HG03066 (cell line): Measurements from ENCODE around the gene AVPR1B.

ENCODE experiments used
- ATAC-seq: cut with Tn5 transposase; IDR thresholded peaks from one replicate; pipeline ENCODE4 v1.9.1; 2021; ENCODE audit warnings: low read depth; ENCODE audit not compliant: unreplicated experiment

AVPR1B gene

DNA sequence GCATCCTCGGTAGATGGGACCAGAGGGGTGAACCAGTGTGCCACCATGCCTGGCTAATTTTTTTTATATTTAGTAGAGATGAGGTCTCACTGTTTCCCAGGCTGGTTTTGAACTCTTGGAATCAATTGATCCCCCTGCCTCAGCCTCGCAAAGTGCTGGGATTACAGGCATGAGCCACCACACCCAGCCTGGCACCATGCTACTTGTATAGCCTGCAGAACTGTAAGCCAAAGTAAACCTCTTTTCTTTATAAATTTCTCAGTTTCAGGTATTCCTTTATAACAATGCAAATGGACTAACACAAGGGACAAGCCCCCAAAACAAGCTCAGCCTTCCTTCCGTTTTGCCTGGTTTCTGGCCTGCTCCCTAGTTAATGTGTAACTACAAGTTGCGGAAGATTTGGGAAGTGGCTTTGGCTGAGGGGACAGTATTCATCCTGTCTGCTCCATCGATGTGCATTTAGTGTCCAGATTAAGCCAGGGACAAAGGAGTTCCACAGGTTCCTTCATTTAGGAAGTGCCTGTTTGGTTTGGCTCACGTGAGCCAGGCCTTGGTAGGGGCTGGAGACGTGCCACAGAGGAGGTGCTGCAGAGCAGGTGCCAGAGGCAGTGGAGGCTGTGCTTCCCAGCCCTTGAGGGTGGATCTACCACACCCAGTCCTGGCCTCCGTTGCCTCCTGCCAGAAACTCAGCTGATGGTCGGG is 4.4 kb downstream of the AVPR1B start:
- no peak for ATAC-seq

GRCh38 chr1:206111271-206111927 is 5.8 kb downstream of the AVPR1B start:
- ATAC-seq = no peak

GRCh38 chr1:206110820-206111219 is 6.4 kb downstream of the AVPR1B start:
- no peak for ATAC-seq

- no peak for ATAC-seq
These were observed 7.0 kb downstream of the AVPR1B start for GRCh38 chr1:206110161-206110560.

- ATAC-seq = no peak
These were observed 7.5 kb downstream of the AVPR1B start for GRCh38 chr1:206109718-206110117.

DNA sequence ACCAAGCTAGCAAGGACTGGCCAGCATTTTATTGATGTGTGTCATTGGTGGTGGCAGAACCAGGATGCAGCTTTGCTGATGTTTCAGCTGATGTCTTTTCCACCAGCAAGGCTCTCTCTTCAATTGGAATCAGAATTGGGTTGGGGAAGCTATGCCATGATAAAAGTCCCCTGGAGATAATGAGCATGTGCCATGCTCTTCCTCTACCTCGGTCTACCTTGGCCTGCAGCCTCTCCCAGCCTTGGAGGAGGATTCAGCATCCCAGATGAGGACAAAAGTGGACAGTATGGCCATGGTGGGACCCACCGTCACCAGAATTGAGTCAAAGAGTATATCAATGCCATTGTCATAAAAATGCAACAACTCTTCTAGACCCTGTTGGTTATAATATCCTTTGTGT is 8.6 kb downstream of the AVPR1B start:
- ATAC-seq = no peak

DNA sequence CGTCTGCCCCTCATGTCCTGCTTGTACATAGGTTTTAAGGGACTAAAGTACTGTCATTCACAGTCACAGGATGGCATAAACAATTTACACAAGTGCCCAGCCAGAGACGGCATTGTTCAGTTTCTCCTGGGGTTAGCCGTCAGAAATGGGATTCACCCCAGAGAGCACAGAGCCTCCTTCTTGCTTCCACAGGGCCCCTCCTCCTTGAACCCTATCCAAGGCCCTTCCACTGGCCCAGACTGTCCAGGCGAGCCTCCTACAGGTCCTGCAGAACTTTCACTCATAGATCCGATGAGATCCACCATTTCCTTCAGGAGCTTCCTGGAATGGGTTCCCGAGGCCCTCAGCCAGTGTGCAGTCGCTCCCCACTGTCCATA is 10.0 kb downstream of the AVPR1B start:
- no peak for ATAC-seq

- ATAC-seq = no peak
These were observed 10.6 kb downstream of the AVPR1B start for GRCh38 chr1:206106328-206107167.

GRCh38 chr1:206105464-206105995 is 11.7 kb downstream of the AVPR1B start:
- no peak for ATAC-seq

- no peak for ATAC-seq
These were observed 13.2 kb downstream of the AVPR1B start for GRCh38 chr1:206103979-206104378.

GRCh38 chr1:206102292-206102936 is 14.8 kb downstream of the AVPR1B start:
- ATAC-seq = no peak

GRCh38 chr1:206101351-206102045 is 15.7 kb downstream of the AVPR1B start:
- no peak for ATAC-seq

- ATAC-seq = no peak
These were observed 16.9 kb downstream of the AVPR1B start for GRCh38 chr1:206100226-206100815.

DNA sequence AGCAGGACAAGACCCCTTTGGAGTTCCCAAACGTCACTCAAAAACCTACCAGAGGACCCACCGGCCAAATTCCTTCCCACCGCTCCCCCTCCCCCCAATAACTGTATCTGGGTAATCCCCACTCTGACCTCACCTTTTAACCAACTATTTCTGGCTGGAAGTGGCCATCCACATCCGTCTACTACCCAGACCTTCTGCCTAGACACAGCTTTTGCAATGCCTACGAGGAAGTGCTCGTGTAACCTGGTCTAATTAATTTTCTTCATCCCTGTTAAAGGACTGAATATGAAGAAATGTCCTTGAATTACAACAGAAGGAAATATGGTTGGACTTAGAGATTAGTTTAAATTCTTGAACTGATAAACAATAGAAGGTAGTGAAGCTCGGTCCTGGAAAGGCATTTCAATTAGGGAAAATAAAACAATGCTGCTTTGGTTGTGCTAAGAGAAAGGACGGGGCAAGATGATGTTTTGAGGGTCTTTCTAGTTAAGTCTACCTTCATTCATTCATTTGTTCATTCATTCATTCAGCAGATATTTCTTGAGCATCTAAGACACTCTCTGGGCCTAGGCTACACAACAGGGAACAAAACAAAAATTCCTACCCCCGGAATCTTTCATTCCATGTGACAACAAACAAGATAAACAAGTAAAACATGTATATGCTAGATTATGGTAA is 18.8 kb downstream of the AVPR1B start:
- ATAC-seq = no peak

DNA sequence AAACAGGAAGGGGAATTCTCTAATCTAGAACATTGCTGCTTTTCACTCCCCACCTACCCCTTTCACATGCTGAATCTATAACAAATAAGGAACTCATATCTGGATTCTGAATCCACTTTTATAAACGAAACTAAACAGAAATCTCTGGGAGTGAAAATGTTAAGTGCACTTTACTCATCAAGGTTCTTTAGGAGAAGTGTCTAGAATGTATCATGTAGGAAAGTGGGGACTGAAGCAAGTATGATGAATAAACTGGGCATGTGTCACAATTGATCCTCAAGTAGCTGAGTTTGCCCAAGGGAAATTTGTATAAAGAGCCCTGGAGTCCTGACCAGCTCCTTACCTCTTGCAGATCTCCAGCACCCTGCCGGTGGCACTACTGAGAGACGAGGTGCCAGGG is 19.8 kb downstream of the AVPR1B start:
- no peak for ATAC-seq

- no peak for ATAC-seq
These were observed 23.2 kb downstream of the AVPR1B start for GRCh38 chr1:206094024-206094423.

- ATAC-seq = no peak
These were observed 27.8 kb downstream of the AVPR1B start for GRCh38 chr1:206089341-206089740.

GRCh38 chr1:206087091-206087490 is 30.1 kb downstream of the AVPR1B start:
- ATAC-seq = no peak

GRCh38 chr1:206083750-206084149 is 33.4 kb downstream of the AVPR1B start:
- ATAC-seq = no peak
